HG02840 (cell line): ENCODE data around the gene ASPSCR1.

Experiments used
- ATAC-seq: cut with Tn5 transposase; IDR thresholded peaks from one replicate; pipeline ENCODE4 v1.9.1; 2021; ENCODE audit warnings: mild to moderate bottlenecking, moderate library complexity, moderate number of reproducible peaks; ENCODE audit not compliant: unreplicated experiment, low FRiP score

Gene ASPSCR1

DNA sequence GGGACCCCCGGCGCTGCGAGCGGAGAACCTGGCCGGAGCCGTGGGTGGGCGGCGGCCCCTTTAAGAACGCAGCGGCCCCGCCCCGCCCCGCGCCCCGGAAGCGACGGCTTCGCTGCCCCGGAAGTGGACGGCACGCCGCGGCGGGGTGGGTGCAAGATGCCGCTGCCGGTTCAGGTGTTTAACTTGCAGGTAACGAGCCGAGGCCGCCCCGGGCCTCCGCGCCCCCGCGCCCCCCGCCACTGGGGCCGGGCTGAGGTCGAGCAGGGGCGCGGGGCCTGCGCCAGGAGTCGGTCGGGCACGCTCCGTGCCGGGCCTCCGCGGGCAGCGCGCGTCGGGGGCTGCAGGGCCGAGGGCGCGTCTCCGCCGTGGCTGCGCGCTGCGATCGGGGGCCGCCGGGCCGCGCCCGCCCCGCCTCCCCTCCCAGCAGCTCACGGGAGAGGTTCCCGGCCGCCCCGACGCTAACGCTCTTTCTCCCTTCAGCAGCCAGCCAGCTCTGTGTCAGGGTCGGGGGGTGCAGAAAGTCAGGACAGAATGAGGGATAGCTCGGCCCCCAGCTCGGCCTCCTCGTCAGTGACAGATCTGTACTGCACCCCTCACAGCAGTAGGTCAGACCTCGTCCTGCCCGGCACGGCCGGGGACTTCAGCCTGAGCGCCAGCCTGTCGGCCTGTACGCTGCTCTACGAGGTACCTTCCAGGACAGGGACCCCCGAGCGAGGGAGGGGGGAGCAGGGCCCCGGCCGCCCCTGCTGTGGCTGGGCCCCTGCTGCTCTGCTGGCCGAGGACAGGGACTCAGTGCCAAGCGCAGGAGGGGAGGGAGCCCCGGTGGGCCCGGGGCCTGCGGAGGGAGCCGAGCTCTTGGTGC is 74.6 kb downstream of the ASPSCR1 start, which contains the start of the genes GPS1 and RFNG:
Gene GPS1 (plus strand): TSS at position 123 of the 862 bp plus-strand sequence. CDS start 34 bp downstream, at position 157.
Gene RFNG (minus strand): TSS at position 36 of the 862 bp plus-strand sequence. CDS start 45 bp downstream, outside the sequence.
- no peak for ATAC-seq

GRCh38 chr17:82052638-82053059 is 75.2 kb downstream of the ASPSCR1 start:
- ATAC-seq: no peak

- no peak for ATAC-seq
Measured at GRCh38 chr17:82053130-82053529, 75.7 kb downstream of the ASPSCR1 start.

DNA sequence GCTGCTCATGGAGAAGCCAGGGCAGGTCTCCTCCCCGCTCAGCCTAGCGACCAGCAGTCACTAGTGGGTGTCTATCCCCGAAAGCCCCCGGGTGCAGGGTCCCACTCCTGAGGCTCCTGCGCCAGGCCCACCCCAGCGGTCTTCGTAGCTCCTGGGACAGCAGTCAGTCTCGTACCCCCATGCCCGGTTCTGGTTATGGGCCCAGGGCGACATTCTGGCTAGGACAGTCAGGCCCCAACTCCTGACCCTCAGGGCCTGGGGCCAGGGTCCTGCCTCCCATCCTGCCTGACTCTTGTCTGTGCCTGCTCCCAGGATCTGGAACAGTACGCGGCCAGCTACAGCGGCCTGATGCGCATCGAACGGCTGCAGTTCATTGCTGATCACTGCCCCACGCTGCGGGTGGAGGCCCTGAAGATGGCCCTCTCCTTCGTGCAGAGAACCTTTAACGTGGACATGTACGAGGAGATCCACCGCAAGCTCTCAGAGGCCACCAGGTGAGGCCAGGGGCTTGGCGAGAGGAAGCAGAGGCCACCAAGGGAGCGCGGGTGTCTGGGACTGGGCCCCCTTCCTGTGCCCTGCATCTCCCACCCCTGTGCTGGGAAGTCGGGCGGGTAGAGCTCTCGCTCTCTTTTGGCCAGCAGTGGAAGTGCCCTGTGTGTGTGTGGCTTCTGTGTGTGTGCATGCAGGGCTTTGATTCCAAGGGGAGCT is 76.3 kb downstream of the ASPSCR1 start:
- no peak for ATAC-seq

DNA sequence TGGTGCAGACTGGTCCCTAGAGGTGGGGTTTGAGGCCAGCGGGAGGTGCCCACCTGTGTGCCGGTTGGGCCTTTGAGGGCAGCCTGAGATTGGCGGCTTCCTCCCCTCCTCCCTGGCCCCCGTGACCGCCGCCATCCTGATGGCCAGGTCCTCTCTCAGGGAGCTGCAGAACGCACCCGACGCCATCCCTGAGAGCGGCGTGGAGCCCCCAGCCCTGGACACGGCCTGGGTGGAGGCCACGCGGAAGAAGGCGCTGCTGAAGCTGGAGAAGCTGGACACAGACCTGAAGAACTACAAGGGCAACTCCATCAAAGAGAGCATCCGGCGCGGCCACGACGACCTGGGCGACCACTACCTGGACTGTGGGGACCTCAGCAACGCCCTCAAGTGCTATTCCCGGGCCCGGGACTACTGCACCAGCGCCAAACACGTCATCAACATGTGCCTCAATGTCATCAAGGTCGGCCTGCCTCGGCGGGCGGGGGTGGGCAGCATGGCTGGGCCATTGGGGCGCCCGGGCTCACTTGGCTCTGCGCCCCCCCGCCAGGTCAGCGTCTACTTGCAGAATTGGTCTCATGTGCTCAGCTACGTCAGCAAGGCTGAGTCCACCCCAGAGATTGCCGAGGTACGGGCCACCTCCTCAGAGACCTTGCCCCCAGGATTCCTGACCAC is 77.1 kb downstream of the ASPSCR1 start:
- no peak for ATAC-seq

- ATAC-seq: no peak
Measured at GRCh38 chr17:82055023-82055964, 77.9 kb downstream of the ASPSCR1 start.

DNA sequence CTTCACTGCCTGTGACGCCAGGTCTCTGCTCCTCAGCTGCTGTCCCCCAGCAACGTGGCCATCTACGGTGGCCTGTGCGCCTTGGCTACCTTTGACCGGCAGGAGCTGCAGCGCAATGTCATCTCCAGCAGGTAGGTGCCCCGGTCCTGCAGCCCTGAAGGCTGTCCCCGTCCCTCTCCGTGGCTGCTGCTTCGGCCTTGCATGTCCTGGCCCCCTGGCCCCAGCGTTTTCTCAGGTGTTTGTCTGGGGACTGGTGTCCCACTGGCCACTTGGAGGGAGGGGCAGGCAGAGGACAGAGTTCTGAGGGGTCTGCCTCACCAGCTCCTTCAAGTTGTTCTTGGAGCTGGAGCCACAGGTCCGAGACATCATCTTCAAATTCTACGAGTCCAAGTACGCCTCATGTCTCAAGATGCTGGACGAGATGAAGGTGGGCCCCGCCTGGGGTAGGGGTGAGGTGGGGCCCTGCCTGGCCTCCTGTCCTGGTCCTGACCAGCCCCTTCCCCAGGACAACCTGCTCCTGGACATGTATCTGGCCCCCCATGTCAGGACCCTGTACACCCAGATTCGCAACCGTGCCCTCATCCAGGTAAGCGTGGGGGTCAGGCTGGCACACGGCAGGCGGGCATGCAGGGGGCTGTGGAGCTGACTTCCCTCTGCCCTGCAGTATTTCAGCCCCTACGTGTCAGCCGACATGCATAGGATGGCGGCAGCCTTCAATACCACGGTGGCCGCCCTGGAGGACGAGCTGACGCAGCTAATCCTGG is 78.7 kb downstream of the ASPSCR1 start:
- ATAC-seq: no peak

DNA sequence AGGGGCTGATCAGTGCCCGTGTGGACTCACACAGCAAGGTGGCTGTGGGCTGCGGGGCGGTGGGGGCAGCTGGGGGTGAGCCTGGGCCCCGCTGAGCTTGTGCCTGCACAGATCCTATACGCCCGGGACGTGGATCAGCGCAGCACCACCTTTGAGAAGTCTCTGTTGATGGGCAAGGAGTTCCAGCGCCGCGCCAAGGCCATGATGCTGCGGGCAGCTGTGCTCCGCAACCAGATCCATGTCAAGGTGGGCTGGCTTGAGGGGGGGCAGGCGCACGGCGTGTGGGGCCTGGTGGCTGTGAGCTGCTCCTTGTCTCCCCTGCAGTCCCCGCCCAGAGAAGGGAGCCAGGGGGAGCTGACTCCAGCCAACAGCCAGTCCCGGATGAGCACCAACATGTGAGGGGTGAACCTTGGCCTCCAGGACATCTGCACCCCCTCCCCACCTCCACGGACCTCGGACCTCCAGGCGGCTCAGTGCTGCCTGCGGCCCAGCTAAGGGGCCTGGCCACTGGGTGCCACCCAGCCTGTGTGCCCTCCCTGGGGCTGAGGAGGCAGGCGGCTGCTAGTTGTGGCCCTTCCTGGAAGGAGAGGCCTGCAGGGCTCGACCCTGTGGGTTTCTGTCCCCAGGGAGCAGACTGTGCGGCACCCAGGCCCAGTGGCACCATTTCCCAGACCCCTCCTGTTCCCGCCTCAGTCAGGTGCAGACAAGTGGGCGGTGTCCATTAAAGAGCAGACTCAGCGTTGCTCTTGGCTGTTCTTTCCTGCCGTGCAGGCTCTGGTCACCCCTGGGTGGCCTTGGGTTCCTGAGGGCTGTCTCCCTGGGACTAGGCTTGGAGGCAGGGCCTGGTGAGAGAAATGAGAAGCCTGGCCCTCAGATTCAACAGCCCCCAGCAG is 79.5 kb downstream of the ASPSCR1 start:
- ATAC-seq: no peak

GRCh38 chr17:82058230-82058854 is 80.9 kb downstream of the ASPSCR1 start:
- ATAC-seq: no peak

GRCh38 chr17:82058855-82059249 is 81.4 kb downstream of the ASPSCR1 start:
- no peak for ATAC-seq

DNA sequence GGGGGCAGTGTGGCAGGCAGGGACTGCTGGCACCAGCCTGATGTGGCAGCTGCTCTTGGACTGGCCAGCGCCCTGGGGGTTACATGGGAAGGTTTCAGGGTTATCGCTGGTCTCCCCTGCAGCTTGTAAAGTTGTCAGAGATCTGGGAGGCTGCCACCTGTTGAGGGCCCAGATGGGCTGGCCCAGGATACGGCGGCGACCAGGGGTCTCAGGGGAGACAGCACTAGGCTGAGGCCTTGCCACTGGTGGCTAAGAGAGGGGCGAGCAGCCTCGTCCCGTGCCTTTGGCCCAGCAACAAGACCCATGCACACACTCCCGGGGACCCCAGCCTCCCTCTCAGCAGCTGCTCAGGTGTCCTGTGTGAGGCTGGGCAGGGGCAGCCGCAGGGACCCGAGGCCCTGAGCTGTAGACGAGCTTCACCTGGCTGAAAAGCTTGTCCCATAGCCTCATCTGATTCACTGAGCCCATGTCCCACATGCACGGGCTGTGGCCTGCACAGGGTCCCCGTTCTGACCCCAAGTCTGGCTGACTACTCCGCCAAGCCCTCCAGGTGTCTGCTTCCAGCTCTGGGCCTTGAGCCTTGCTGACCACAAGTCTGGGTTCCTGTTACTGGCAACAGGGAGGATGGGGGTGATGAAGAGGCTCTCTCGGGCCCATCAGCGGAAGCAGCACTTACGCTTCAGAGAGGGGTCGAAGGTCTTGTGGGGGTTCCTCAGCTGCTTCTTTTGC is 82.0 kb downstream of the ASPSCR1 start:
- ATAC-seq: no peak

GRCh38 chr17:82060001-82060380 is 82.6 kb downstream of the ASPSCR1 start:
- no peak for ATAC-seq

DNA sequence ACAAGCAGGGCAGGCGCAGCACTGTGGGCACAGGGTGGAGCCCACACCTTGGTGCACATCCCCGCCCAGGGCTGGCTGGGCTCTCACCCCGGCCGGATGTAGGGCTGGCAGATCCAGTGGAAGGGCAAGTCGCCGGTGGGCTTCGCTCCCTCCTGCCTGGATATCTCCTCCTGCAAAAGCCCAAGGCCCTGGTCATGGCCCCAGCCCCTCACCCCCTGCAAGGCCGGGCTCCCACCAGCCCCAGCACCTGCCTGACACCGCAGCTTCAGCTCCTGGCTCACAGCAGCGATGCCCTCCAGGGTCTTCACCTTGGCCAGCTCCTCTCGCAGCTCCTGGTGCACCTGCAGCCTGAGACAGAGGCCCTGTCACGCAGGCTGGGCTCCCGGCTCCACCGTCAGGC is 83.2 kb downstream of the ASPSCR1 start:
- ATAC-seq: no peak

GRCh38 chr17:82061047-82061925 is 83.9 kb downstream of the ASPSCR1 start:
- ATAC-seq: no peak

DNA sequence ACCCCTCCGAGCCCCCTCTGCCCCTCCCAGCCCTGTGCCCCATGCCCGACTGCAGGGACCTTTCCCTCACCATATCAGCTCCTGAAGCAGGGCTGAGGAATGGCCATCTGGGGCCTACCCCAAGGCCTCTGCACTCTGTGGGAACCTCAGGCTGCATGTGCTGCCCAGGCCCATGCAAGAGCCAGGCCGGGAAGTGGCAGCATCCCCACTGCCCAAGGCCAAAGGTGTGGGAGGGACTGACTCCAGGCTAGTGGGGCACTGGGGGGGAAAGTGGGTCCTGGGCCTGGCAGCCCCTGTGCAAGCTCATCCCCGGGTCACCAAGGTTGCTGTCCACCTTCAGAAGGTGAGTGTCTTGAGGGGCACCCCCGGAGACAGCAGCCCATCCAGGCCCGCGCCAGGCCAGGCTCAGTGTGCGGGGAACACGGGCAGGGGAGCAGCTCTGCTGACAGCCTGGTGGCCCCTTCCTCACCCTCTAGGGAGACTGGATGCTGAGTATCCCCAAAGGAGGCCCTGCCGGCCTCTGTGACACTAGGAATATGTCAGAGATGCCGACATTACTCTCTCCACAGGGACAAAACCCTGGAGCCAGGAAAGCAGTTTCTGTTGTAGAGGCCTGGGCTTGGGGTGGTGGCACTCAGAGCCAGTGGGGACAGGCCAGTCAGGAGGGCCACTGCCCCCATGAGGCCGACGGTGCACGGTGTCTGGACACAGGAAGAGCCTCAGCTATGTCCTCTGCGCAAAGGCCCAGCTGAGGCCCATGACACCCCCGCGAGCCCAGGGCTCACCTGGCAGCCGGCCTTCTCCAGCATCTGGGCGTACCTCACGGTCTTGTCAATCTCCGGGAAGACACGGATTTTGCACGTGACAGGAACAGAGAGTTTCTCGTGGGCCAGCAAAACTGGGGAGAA is 84.9 kb downstream of the ASPSCR1 start:
- ATAC-seq: no peak
